IPS-15b (cell line): ENCODE measurements around the gene R3HDM1.
"Not testable (repeated sequence)": the region's sequence is repeated elsewhere in the genome, so short reads cannot be mapped to it uniquely, and the experiment has no call there.

Experiments
- H3K27me3 ChIP-seq: one replicate; pipeline ENCODE4 v1.6.1; 2013; ENCODE audit warnings: low read length; ENCODE audit not compliant: control insufficient read depth, insufficient read depth
- H3K36me3 ChIP-seq: one replicate; pipeline ENCODE4 v1.6.1; 2013; ENCODE audit warnings: low read length; ENCODE audit not compliant: control insufficient read depth, insufficient read depth
- H3K4me1 ChIP-seq: one replicate; pipeline ENCODE4 v1.6.1; 2013; ENCODE audit warnings: mild to moderate bottlenecking, low read length; ENCODE audit not compliant: control insufficient read depth, insufficient read depth
- H3K4me3 ChIP-seq: one replicate; pipeline ENCODE4 v1.5.1; 2013; ENCODE audit warnings: low read depth, low read length
- H3K9ac ChIP-seq: one replicate; pipeline ENCODE4 v1.6.1; 2013; ENCODE audit warnings: low read depth, mild to moderate bottlenecking, low read length
- H3K9me3 ChIP-seq: one replicate; pipeline ENCODE4 v1.6.1; 2013; ENCODE audit warnings: mild to moderate bottlenecking, low read length; ENCODE audit not compliant: control insufficient read depth, insufficient read depth

Gene R3HDM1

GRCh38 chr2:135617501-135618015, 86.3 kb downstream of the R3HDM1 start:
- H3K27me3 ChIP-seq = no peaks in the 10 kb centered on the region
- H3K9me3 ChIP-seq = no peaks in the 10 kb centered on the region
- H3K4me3 ChIP-seq = no peak overlapping the region
- H3K9ac ChIP-seq = no peak overlapping the region
- no peaks in the 10 kb centered on the region for H3K4me1 ChIP-seq
- H3K36me3 ChIP-seq = no peaks in the 10 kb centered on the region

- no peak overlapping the region for H3K9ac ChIP-seq
- no peaks in the 10 kb centered on the region for H3K36me3 ChIP-seq
- H3K27me3 ChIP-seq = no peaks in the 10 kb centered on the region
- no peaks in the 10 kb centered on the region for H3K9me3 ChIP-seq
- H3K4me3 ChIP-seq = no peak overlapping the region
- H3K4me1 ChIP-seq = no peaks in the 10 kb centered on the region
These were observed 88.9 kb downstream of the R3HDM1 start for GRCh38 chr2:135620198-135620597.

DNA sequence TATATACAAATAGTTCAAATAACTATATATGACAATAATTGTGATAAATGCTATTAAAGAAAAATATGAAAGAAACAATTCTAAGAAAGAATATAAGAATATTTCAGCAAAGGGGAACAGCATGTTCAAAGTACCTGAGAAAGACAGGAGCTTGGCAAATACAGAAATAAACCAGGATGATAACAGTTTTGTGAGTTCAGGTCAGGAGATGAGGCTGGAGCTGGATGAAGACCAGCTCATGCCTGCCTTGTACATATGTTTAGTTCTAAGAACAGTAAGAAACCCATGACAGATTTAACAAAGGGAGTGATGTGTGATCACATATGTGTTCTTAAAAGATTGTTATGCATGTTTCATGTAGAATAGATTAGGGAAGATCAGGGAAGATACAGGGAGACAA, 98.2 kb downstream of the R3HDM1 start:
- Histone ChIP-seq H3K4me3 (no peak overlapping the region), H3K4me1 (no peaks in the 10 kb centered on the region), H3K36me3 (peaks cover 3% of the 10 kb centered on the region), H3K27me3 (no peaks in the 10 kb centered on the region), H3K9me3 (no peaks in the 10 kb centered on the region), H3K9ac (no peak overlapping the region)

DNA sequence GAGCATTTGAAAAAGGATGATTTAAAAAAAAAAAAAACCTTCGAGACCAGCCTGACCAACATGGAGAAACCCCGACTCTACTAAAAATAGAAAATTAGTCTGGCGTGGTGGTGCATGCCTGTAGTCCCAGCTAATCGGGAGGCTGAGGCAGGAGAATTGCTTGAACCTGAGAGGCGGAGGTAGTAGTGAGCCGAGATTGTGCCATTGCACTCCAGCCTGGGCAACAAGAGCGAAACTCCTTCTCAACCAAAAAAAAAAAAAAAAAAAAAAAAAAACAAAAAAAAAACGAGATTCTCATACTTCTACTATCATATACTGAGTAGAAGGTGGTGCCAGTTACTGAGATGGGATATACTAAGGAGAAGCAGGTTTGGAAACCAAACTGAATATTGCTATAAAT, 98.8 kb downstream of the R3HDM1 start:
- H3K4me3 ChIP-seq, H3K9me3 ChIP-seq, H3K36me3 ChIP-seq, H3K4me1 ChIP-seq, H3K27me3 ChIP-seq, H3K9ac ChIP-seq: not testable (repeated sequence)

DNA sequence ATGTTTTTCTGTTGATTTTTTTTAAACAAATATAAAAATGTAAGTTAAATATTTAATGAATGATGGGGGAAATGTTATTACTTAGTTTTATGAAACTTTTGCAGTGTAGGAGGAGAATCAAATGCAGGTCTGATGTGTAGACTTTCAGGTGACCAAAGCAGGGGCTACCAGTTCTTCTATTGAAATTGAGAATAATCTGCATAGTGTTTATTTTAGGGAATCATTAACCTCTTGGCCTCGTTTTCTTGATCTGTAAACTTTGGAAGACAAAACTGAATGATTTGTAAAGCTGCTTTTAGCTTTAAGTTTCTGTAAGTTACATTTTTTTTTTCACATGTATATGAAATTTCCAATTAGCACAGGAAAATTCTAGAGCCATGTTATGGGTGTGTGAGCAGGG, 99.2 kb downstream of the R3HDM1 start:
- H3K4me3 ChIP-seq = no peak overlapping the region
- H3K9ac ChIP-seq = no peak overlapping the region
- H3K36me3 ChIP-seq = peaks cover 3% of the 10 kb centered on the region
- no peaks in the 10 kb centered on the region for H3K27me3 ChIP-seq
- no peaks in the 10 kb centered on the region for H3K9me3 ChIP-seq
- no peaks in the 10 kb centered on the region for H3K4me1 ChIP-seq

DNA sequence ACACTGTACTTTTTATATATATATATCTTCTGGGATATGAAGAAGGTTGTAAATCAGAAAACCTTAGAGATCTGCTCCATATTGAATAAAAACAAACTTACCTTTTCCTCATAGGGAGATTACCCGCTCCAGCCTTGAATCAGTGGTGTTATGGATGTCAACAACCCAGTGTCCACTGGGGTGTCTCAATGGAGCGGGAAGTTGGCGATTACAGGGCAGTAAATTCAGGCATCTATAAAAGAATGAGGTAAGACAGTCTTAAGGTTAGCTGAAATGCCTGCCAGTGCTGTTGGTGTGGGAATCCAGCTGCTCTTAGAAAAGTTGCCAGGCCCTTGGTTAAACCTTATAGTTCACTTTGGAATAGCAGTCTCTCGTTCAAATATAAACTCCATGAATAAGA, 102.3 kb downstream of the R3HDM1 start:
- H3K9ac ChIP-seq = no peak overlapping the region
- no peaks in the 10 kb centered on the region for H3K9me3 ChIP-seq
- no peaks in the 10 kb centered on the region for H3K27me3 ChIP-seq
- no peaks in the 10 kb centered on the region for H3K4me1 ChIP-seq
- H3K4me3 ChIP-seq = no peak overlapping the region
- peaks cover 3% of the 10 kb centered on the region for H3K36me3 ChIP-seq

DNA sequence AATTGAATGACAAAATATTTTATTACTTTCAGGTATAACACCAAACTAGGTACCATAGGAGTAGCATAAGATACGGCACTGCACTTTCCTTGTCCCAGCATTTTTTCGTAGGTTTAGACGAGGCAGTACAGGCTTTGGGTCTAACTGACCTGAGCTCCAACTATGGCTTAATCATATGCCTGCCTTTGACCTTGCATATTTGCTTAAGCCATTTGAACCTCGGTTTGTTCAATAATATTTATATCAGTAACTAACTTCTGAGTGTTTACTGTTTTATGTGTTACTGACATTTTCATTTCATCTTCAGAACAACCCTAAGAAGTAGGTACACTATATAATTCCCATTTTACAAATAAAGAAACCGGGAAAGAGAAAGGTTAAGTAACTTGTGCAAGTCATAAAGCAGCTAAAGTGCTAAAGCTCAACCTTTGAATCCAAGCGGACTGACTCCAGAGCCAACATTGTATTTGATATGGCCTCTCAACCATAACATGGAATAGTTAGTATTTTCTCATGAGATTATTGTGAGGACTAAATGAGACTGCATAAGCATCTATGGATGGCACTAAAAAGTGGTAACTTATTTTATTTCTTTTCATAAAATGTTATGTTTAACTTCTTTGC, 104.0 kb downstream of the R3HDM1 start:
- Histone ChIP-seq H3K36me3 (peaks cover 3% of the 10 kb centered on the region), H3K4me1 (no peaks in the 10 kb centered on the region), H3K9ac (no peak overlapping the region), H3K27me3 (no peaks in the 10 kb centered on the region), H3K4me3 (no peak overlapping the region), H3K9me3 (no peaks in the 10 kb centered on the region)

DNA sequence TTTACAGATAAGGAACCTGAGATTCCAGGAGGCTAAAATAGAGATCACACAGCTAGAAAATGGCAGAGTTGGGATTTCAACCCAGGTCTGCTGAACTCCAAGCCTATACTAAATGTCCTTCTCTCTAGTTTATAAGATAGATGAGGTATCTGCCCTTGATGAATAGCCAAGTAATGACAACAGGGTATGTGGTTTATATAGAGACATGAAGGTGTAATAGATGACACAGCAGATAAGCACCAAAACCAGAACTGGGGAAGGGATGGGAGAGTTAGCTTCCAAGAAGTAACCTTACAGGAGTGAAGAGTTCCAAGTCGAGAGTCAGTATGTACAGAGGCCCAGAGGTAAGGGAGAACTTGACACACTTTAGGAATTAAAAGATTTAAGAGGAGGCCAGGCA, 105.7 kb downstream of the R3HDM1 start:
- Histone ChIP-seq H3K9ac (no peak overlapping the region), H3K27me3 (no peaks in the 10 kb centered on the region), H3K4me1 (no peaks in the 10 kb centered on the region), H3K36me3 (no peaks in the 10 kb centered on the region), H3K9me3 (no peaks in the 10 kb centered on the region), H3K4me3 (no peak overlapping the region)

- Histone ChIP-seq H3K36me3 (no peaks in the 10 kb centered on the region), H3K4me1 (no peaks in the 10 kb centered on the region), H3K9ac (no peak overlapping the region), H3K9me3 (no peaks in the 10 kb centered on the region), H3K27me3 (no peaks in the 10 kb centered on the region), H3K4me3 (no peak overlapping the region)
These were observed 106.3 kb downstream of the R3HDM1 start for GRCh38 chr2:135637456-135638087.

- Histone ChIP-seq H3K27me3 (no peaks in the 10 kb centered on the region), H3K9ac (no peak overlapping the region), H3K36me3 (no peaks in the 10 kb centered on the region), H3K4me1 (no peaks in the 10 kb centered on the region), H3K4me3 (no peak overlapping the region), H3K9me3 (no peaks in the 10 kb centered on the region)
These were observed 107.5 kb downstream of the R3HDM1 start for GRCh38 chr2:135638825-135639224.

- Histone ChIP-seq H3K9me3 (no peaks in the 10 kb centered on the region), H3K4me3 (no peak overlapping the region), H3K36me3 (peaks cover 3% of the 10 kb centered on the region), H3K27me3 (no peaks in the 10 kb centered on the region), H3K9ac (no peak overlapping the region), H3K4me1 (no peaks in the 10 kb centered on the region)
These were observed 110.1 kb downstream of the R3HDM1 start for GRCh38 chr2:135641156-135642068.
